CD14-positive monocyte (primary cell): ENCODE measurements around the gene GCGR. TPM values are rescaled to one million over a fixed set of nuclear protein-coding genes. Genes with fewer than 3 reads are reported as not detected.

Experiments
- DNase-seq, 3 donors: peaks; one replicate each; pipeline ENCODE4 v3.0.0-alpha.2; 2011 to 2022
- H2AFZ ChIP-seq: 2 replicates; pipeline ENCODE4 v1.6.0; 2012; ENCODE audit warnings: mild to moderate bottlenecking, low read depth, low read length, inconsistent platforms; ENCODE audit not compliant: insufficient read depth, poor library complexity, severe bottlenecking
- H3K27ac ChIP-seq, 2 donors: 1 replicate in 1 of 2; 2 replicates in 1 of 2; pipeline ENCODE4 v1.5.1; 2012 to 2013; ENCODE audit warnings: low read length in 2 of 2, control low read depth in 1 of 2, inconsistent platforms in 1 of 2, low read depth in 1 of 2, mild to moderate bottlenecking in 1 of 2
- H3K27me3 ChIP-seq, 2 donors: one replicate each; pipeline versions ENCODE4 v1.6.0 to v1.6.1; 2011 to 2013; ENCODE audit warnings: low read length in 2 of 2; ENCODE audit not compliant: control insufficient read depth in 2 of 2, insufficient read depth in 2 of 2
- H3K36me3 ChIP-seq, 2 donors: replicated peaks in 1 of 2; 1 replicate in 1 of 2; 2 replicates in 1 of 2; pipeline versions ENCODE4 v1.5.1 to v1.6.1; 2012 to 2013; ENCODE audit warnings: low read length in 2 of 2, control low read depth in 1 of 2, inconsistent platforms in 1 of 2, mild to moderate bottlenecking in 1 of 2; ENCODE audit not compliant: insufficient read depth in 2 of 2, control insufficient read depth in 1 of 2
- H3K4me1 ChIP-seq, 2 donors: 1 replicate in 1 of 2; 2 replicates in 1 of 2; pipeline versions ENCODE4 v1.5.1 to v1.6.1; 2012 to 2013; ENCODE audit warnings: low read length in 2 of 2, control low read depth in 1 of 2, inconsistent platforms in 1 of 2, mild to moderate bottlenecking in 1 of 2, moderate library complexity in 1 of 2; ENCODE audit not compliant: insufficient read depth in 2 of 2, control insufficient read depth in 1 of 2
- H3K4me2 ChIP-seq: replicated peaks from 2 replicates; pipeline ENCODE3; 2012; ENCODE audit warnings: low read length, moderate library complexity, mild to moderate bottlenecking; ENCODE audit not compliant: poor library complexity, severe bottlenecking; ENCODE audit errors: extremely low read depth
- H3K4me3 ChIP-seq, 3 experiments: fragments of 200-600 bp in 1 of 3; sonication (generic) in 1 of 3; replicated peaks in 1 of 3; 1 replicate in 2 of 3; 2 replicates in 1 of 3; pipeline ENCODE4 v1.5.1; 2011 to 2013; ENCODE audit warnings: low read length in 3 of 3, mild to moderate bottlenecking in 3 of 3, control low read depth in 2 of 3, low read depth in 2 of 3, inconsistent platforms in 1 of 3, moderate library complexity in 1 of 3
- H3K79me2 ChIP-seq: 2 replicates; pipeline ENCODE4 v1.6.0; 2012; ENCODE audit warnings: mild to moderate bottlenecking, control low read depth, inconsistent platforms, low read length, moderate library complexity; ENCODE audit not compliant: insufficient read depth
- H3K9ac ChIP-seq: 2 replicates; pipeline ENCODE4 v1.6.0; 2017; ENCODE audit warnings: low read length, mild to moderate bottlenecking; ENCODE audit not compliant: insufficient read depth, poor library complexity, severe bottlenecking
- H3K9me3 ChIP-seq, 2 donors: replicated peaks in 1 of 2; 1 replicate in 1 of 2; 2 replicates in 1 of 2; pipeline versions ENCODE4 v1.5.1 to v1.6.1; 2012 to 2013; ENCODE audit warnings: low read length in 2 of 2, control low read depth in 1 of 2; ENCODE audit not compliant: control insufficient read depth in 1 of 2, insufficient read depth in 1 of 2
- H4K20me1 ChIP-seq: 2 replicates; pipeline ENCODE4 v1.6.0; 2012; ENCODE audit warnings: mild to moderate bottlenecking, low read length, control low read depth, moderate library complexity; ENCODE audit not compliant: insufficient read depth
- H3K27ac Mint-ChIP-seq, 7 donors: one replicate each; pipeline ENCODE4 v1.8.0; 2020; ENCODE audit warnings: mild to moderate bottlenecking in 7 of 7, mixed read lengths in 7 of 7, moderate library complexity in 6 of 7, inconsistent platforms in 2 of 7
- H3K27me3 Mint-ChIP-seq, 3 donors: one replicate each; pipeline ENCODE4 v1.8.0; 2021 to 2022; ENCODE audit warnings: low read depth in 3 of 3, mild to moderate bottlenecking in 3 of 3, mixed read lengths in 3 of 3, moderate library complexity in 3 of 3, inconsistent platforms in 1 of 3
- H3K36me3 Mint-ChIP-seq, 2 donors: one replicate each; pipeline ENCODE4 v1.8.0; 2020; ENCODE audit warnings: mixed read lengths in 2 of 2, inconsistent platforms in 1 of 2, mild to moderate bottlenecking in 1 of 2
- H3K4me1 Mint-ChIP-seq: one replicate; pipeline ENCODE4 v1.8.0; 2020; ENCODE audit warnings: mild to moderate bottlenecking, mixed read lengths
- H3K4me3 Mint-ChIP-seq, 2 donors: one replicate each; pipeline ENCODE4 v1.8.0; 2020; ENCODE audit warnings: mild to moderate bottlenecking in 2 of 2, mixed read lengths in 2 of 2, moderate library complexity in 1 of 2
- H3K9me3 Mint-ChIP-seq, 7 donors: one replicate each; pipeline ENCODE4 v1.8.0; 2020 to 2022; ENCODE audit warnings: mixed read lengths in 7 of 7, mild to moderate bottlenecking in 6 of 7, moderate library complexity in 6 of 7, inconsistent platforms in 2 of 7
- CTCF ChIP-seq: fragments of 200-600 bp; IDR thresholded peaks from one replicate; pipeline ENCODE4 v1.8.0; 2022; ENCODE audit warnings: antibody characterized with exemption, mild to moderate bottlenecking
- WGBS: methylation state at CpG from one replicate; pipeline ENCODE4 v1.1.5; 2013; ENCODE audit warnings: missing lambda C conversion rate; ENCODE audit not compliant: insufficient coverage; 5-methylcytosine and 5-hydroxymethylcytosine counted together
- intact Hi-C, 2 donors: fragments of 100-400 bp; cut with micrococcal nuclease; formaldehyde crosslinking; loops; one replicate each; pipeline versions ENCODE4 v1.15.0 to v1.15.1; 2023
- polyA plus RNA-seq, 3 donors: library from polyadenylated mRNA; depleted of rRNA in 1 of 3; unstranded in 2 of 3; stranded (reverse) in 1 of 3; fragments of 300-500 nt in 2 of 3; fragments of >200 nt in 1 of 3; fragmentation: Illumina TruSeq in 2 of 3; gene quantifications; 1 replicate in 2 of 3; 2 replicates in 1 of 3; pipeline ENCODE4 v1.2.3, GENCODE V29; 2012 to 2021

The GCGR gene
- polyA plus RNA-seq, 3 donors, result not detected

GRCh38 chr17:81831957-81832607, 28.1 kb downstream of the GCGR start:
- Histone ChIP-seq H3K4me1 (peaks cover 43 to 54% of the 10 kb centered on the region in 2 donors), H4K20me1 (no peaks in the 10 kb centered on the region), H2AFZ (peak overlapping the region; percentile 74), H3K9ac (peak overlapping the region; percentile 86), H3K9me3 (no peaks in the 10 kb centered on the region), H3K79me2 (peaks cover 75% of the 10 kb centered on the region), H3K4me3 (peak overlapping the region; percentile 76 to 84 (median 83)), H3K36me3 (no peaks in the 10 kb centered on the region), H3K4me2 (peak overlapping the region; percentile 94), H3K27ac (peak overlapping the region; percentile 88 to 90), H3K27me3 (no peaks in the 10 kb centered on the region)
- Mint-ChIP-seq H3K27ac (peak overlapping the region; percentile 90 to 99 (median 96)), H3K4me1 (peaks cover 41% of the 10 kb centered on the region), H3K4me3 (peak overlapping the region; percentile 90 to 92), H3K27me3 (peaks cover 0 to 1% (median 0%) of the 10 kb centered on the region in 3 donors), H3K36me3 (peaks cover 0 to 4% of the 10 kb centered on the region in 2 donors), H3K9me3 (peaks cover 0 to 2% (median 0%) of the 10 kb centered on the region in 7 donors)
- 6% methylated on average over 18 of the region's 18 CpGs for WGBS
- intact Hi-C loops, result loop anchor here (2.0 to 5.0 kb wide), 3 partner anchors 29 to 40 kb away; partner anchors contain the start of genes ARHGDIA (in 2 of the 2) and P4HB (in 1 of the 2)
- peak; percentile 78 to 92 (median 81) for DNase-seq
- TF ChIP-seq CTCF, result no peak

- intact Hi-C loops, result loop anchor here (2.0 to 5.0 kb wide), 3 partner anchors 28 to 40 kb away; partner anchors contain the start of genes ARHGDIA (in 2 of the 2) and P4HB (in 1 of the 2)
- no peaks in the 10 kb centered on the region for H3K9me3 ChIP-seq
- peak overlapping the region; percentile 74 for H2AFZ ChIP-seq
- peak overlapping the region; percentile 94 for H3K4me2 ChIP-seq
- no peak for TF ChIP-seq CTCF
- H3K27me3 ChIP-seq, result no peaks in the 10 kb centered on the region
- Mint-ChIP-seq H3K36me3 (peaks cover 0 to 4% of the 10 kb centered on the region in 2 donors), H3K9me3 (peaks cover 0 to 2% (median 0%) of the 10 kb centered on the region in 7 donors), H3K4me3 (peak overlapping the region; percentile 90 to 92), H3K4me1 (peaks cover 46% of the 10 kb centered on the region), H3K27me3 (peaks cover 0 to 1% (median 0%) of the 10 kb centered on the region in 3 donors), H3K27ac (peak overlapping the region; percentile 90 to 99 (median 96))
- no peaks in the 10 kb centered on the region for H3K36me3 ChIP-seq
- peaks cover 75% of the 10 kb centered on the region for H3K79me2 ChIP-seq
- H3K4me1 ChIP-seq, result peaks cover 49 to 60% of the 10 kb centered on the region in 2 donors
- DNase-seq, result no peak
- peak overlapping the region; percentile 86 for H3K9ac ChIP-seq
- H4K20me1 ChIP-seq, result no peaks in the 10 kb centered on the region
- peak overlapping the region; percentile 76 to 84 (median 83) for H3K4me3 ChIP-seq
- WGBS, result under 1% methylated on average over 65 of the region's 65 CpGs
- peak overlapping the region; percentile 88 to 90 for H3K27ac ChIP-seq
Measured at GRCh38 chr17:81832608-81833159, 28.7 kb downstream of the GCGR start.
